Measurements from ENCODE around the gene PTPRZ1.

Gene PTPRZ1

DNA sequence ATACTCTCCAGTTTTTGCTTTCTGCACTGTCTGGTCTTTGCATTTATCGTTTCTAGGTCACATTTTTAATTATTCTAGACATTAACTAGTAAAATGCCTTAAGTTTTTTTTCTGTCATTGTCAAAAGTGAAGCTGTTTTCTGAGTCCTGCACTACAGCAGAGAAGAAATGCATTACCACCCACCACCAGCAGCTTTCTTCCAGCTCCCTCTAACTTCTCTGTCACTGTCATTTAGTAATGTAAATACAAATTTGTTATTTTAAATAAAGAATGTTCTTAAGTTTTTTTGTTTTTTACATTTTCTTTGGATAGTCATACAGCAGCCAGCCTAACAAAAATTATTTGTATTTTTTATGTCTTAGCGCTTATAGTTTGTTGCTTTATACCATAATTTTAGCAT, 18.8 kb downstream of the PTPRZ1 start:
- no peak for DNase-seq (ENCODE audit: low read depth)

DNA sequence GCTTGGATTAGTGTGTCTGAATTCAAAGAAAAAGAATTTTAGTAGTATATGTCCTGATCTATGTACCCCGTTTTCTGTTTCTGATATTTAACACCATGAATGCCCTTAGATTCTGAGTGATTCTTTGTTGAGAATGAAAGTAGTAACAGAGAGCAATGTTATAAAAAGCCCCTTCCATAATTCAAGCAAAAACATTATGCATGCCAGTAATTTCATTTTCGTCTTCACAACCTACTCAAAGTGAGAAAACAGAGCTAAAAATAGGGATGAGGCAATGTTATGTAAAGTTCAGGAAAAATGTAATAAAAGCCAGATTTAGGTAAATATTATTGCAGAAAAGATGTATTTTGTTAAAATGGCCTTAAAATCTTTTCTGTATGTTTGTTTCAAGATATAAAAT, 28.1 kb downstream of the PTPRZ1 start:
- DNase-seq (ENCODE audit: low read depth): no peak

DNA sequence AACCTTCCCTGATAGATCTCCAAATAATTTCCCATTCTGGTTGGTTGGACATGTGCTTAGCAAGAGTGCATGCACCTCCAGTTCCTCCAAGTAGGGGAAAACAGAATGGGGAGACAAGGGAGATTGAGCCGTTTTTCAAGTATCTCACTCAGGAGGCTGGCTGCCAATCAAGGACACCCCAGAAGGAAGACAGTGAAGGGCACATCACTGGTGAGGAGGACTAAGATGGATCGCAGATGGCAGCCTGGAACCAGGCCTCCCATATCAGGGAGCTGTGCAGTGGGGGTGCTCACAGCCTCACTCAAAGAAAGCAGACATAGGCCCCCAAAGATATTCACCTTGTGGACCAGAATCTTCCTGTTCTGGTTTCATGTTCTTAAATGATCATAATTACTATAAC, 31.2 kb downstream of the PTPRZ1 start:
- DNase-seq (ENCODE audit: low read depth): no peak

DNA sequence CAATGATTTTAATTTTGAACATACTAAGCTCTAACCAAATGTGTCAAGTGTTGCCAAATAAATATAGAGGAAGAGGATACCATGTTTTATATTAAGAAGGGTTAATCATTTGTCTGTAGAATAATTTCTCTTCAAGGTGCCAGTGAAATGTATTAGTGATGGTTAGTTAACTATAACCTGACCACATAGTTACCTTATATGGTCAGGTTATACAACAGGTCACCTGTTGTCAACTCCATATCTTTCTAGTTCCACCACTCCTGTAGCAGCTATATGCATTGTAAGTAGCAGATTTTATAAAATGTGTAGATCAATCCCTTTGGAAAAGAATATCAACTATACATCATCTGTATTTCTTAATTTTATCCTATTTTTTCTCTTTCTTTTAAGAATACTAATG, 35.1 kb downstream of the PTPRZ1 start:
- no peak for DNase-seq (ENCODE audit: low read depth)

DNA sequence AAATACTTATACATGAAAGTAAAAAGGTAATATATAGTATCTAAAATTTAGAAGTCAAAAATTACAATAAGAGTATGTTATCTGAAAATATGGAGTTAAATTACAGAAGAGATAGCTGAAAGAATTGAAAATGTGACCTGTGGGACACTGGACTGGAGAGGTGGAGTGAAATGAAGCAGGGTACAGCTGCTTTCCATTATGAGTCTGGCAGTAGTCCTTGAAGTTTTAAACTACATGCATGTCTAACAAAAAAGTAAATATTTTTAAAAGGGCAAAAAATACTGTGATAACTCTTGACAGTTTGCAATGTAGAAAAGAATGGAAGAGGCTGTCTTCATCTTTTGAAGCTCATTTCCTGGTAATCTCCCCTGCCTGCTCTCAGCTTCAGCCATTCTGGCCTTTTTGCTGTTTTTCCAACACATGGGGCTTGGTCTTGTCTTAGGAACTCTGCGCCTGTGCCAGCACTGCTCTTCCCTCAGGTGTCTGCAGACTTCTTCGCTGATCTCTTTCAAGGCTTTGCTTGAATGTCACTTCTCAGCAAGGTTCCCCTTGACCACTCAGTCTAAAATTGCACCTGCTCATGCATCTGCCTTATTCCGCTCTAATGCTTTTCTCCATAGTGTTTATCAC, 36.9 kb downstream of the PTPRZ1 start:
- DNase-seq (ENCODE audit: low read depth): no peak

DNA sequence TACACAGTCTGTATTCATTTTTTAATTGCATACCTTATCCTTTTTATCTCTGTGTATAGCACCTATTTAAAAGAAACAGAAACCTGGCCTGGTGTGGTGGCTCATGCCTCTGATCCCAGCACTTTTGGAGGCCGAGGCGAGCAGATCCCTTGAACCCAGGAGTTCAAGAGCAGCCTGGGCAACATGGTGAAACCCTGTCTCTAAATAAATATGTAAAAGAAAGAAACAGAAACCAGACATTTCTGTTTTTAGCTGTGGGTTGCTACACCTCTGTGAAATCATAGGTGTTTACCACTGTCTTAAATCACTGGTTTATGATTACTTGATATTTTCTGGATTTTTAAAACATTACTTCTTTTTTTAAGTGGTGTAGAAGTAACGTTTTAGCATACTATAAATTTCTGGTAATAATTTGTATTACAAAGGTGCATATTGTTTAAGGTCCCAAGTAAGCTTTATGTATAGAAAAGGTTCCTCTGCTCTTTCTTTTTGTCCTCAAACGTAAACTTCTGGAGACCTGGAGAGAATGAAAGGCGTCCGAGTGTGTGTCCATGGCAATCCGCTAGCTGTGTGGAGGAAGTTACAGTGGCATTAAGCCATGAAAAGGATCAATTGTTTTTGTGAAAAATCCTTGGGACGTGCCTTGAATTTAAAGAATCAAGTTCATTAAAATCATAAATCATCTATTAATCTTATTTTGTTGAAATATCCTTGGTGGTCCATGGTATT, 41.1 kb downstream of the PTPRZ1 start:
- no peak for DNase-seq (ENCODE audit: low read depth)

DNA sequence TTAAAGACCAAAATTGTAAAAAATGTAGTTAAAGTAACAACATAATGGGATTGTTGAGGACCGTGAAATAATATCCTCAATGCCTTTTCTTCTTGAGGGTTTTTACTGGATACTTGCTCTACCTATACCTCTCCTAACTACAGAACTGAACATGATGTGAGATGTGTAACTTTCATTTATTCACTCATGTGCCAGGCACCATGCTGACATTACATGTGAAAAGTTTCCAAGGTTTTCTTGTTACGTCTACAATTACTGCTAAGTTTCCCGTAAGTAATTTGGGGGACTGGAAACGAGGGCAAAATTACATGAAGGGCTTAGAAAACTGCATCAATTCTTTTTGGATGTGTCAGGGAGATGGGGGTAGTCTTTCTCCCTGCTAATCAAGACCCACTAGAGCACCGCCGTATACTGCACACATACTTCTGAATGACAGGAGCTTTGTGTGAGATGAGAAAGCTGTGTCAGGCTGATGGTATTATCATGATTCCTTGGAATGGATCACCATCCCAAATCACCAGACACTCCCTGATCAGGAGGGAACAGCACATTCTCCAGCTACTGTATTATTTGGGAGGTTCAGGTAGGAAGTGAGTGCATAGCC, 41.8 kb downstream of the PTPRZ1 start:
- DNase-seq (ENCODE audit: low read depth): no peak

DNA sequence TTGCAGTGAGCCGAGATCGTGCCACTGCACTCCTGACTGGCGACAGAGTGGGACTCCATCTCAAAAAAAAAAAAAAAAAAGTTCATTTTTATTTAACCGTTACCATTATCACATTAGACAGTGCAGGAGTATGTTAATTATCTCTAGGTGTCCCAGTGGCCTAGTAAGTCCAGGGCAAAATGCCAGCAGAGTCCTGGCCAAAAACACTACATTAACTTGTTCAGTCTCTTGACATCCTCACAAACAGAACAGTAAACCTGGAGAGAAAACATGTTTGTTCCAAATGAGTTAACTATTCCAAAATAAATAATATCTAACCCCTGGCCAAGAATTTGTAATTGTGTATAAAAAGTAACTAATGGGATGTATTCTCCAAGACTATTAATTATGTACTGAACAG, 43.2 kb downstream of the PTPRZ1 start:
- no peak for DNase-seq (ENCODE audit: low read depth)

DNA sequence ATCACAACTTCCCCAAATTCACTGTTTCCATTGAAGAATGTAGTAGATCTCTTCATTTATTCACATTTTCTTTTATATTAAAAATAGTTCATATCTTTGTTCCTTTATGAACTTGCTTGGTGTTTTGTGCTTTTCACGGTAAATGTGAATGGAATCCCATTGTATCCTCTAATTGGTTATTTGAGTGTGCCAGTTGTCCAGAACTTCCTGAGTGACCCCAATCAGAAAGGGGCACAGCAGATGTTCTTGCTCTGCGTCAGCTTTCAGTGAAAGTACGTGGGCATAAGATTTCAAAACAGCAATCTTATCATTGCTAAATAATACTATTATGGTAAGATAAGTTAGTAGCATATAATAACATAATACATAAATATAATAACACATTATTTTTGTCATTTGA, 47.0 kb downstream of the PTPRZ1 start:
- DNase-seq (ENCODE audit: low read depth): no peak

DNA sequence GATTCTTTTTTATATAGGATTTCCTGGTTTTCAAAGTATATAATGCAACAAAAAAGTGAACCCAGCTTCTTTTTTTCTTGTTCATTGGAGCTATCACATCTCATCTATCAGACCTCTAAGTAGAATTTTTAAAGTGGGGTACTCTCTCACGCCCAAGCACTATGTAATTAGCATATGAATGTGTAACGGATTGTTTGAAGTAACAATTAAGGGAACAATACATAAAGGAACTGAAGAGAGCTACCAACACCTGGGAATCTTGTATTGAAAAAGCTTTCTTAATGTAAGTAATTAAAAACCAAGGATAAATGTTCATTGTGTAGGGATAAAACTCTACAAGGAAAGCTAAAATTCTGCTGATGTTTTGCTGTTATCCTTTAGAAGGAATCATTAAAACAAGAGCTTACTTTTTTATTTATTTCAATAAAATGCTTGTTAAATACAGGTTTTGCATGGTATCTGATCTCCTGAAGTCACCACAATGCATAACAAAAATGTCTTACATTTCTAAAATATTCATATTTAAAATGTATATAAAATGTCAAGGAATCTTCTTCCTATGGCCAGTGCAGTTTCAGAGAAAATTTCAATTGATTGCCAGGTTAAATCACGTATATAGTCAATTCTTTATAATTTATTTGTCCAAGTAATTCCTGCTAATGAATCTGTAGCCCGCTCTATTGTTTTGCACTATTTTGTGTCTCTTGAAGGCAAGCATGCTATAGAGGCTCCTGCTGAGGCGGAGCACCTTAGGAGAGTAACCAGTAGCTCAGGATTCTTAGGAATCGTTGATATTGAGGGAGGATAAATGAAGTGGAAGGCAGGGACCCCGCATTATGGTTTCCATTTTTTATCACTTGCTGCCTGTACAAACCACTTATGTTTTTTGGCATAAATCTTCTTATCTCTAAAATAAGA, 51.6 kb downstream of the PTPRZ1 start:
- no peak for DNase-seq (ENCODE audit: low read depth)

DNA sequence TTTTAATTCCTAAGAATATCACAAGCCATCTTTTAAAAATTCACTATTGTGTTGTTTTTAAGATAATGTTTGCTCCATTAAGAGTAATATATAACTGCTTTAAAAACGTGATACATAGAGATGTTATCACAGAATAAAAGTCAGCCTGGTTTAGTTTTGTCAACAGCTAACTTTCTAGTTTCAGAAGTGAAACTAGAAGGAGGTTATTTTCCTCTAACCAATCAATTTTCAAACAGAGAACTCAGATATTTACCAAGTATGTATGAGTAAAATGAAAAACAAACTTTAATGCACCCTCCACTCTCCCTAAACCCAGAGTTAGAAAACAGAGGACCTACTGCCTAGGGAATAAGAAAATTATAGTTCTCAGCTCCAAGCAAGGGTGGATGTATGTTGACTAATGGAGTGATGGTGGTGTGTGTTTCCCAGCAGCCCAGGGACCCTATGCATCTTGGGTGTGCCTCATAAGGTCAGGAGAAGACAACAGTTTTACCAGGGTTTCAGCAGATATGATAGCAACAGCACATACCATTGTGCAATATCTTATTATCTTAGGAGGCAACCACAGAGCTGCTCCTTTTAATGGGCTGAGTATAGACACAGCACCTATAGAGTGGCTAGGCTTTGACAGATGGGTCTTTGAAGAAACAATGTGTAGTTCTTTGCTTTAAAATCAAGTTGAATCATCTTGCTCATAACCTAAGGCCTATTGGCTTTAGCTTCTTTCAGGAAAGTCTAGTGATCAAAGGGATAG, 58.4 kb downstream of the PTPRZ1 start:
- DNase-seq (ENCODE audit: low read depth): no peak

DNA sequence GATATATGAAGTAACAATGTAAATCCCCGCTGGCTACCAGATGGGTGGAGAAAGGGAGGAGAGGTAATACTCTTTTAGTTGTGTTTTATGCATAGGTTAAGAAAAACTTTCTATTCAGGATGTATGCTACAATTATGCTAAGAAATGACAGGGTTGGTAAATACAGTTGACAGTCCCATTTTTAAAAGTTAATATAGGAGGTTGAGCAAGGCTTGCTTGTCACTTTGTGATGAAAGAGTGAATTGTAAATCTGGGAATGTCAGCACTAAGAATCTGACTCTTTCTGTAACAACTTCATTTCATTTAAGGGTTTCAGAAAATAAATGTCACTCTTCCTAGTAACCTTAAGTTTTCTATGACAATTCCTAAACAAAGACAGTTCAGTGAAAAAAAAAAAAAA, 59.8 kb downstream of the PTPRZ1 start:
- no peak for DNase-seq (ENCODE audit: low read depth)

DNA sequence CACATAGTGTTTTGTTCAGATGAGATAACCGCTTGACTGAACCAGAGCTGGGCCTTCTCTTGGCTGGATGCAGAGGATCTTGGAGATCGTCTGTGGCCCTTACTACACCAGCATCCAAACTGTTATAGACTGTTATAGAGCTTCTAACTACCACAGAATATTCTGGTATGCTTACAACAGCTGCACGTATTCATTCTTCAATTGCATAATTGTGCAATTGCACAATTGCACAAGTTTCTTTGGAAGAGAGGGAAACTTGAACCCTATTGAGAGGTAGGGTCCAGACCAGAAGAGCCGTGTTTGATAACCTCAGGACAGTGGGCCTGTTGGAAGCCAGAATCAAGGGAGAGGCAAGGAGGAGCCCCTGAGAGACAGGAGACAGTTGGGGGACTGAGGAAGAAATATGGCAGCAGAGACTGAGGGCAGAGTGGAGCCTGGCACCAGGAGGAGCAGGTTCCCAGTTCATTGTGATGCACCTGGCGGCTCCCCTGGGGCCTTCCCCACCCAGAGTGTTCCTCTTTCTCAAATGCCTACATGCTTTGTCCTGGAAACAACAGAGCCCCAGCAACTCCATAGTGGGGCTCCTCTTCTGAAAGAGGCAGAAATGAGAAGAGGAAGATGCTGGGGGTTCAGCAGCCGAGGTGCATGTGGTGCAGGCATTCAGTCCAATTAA, 64.1 kb downstream of the PTPRZ1 start:
- DNase-seq (ENCODE audit: low read depth): no peak

DNA sequence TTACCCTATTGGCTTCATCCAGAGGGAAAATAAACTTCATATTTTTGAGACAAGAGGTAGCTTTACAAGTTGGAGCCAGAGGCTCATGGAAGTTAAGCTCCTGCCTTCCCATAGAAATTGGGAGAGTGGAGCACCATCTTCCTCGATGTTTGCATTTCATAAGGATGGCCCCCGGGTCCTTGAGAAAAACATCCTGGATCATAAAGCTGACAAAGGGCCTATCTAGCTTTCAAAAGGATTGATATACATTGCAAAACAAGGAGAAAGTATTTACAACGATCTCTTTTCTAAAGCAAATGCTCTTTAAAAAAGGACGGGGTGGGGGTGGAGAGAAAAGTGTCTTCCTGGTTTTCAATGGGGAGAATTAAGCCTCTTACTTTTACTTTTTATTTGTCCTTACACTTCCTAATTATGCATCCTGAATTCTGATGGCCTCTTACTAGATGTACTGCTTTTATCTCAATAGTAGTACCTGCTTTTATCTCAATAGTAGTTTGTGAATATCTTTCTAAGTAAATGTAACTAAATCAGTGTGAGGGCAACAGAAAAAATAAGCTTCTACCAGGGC, 65.6 kb downstream of the PTPRZ1 start:
- DNase-seq (ENCODE audit: low read depth): no peak

DNA sequence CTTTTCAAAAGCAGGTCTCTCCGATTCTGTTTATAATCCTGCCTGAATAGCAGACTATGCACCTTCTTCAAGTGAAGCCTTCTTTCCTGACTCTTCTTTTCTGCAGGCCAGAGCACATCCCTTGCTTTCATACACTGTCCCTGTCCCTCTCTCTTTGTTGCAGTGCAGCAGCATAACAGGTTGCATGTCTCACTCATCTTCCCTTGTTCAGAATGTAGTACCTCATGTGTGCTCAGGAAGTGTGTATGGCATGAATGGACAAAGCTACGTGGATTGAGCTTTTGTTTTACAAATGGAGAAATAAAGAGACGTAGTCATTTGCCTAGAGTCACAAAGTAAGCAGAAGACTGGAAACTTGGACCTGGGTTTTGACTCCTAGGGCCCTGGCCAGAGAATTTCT, 68.0 kb downstream of the PTPRZ1 start:
- no peak for DNase-seq (ENCODE audit: low read depth)

DNA sequence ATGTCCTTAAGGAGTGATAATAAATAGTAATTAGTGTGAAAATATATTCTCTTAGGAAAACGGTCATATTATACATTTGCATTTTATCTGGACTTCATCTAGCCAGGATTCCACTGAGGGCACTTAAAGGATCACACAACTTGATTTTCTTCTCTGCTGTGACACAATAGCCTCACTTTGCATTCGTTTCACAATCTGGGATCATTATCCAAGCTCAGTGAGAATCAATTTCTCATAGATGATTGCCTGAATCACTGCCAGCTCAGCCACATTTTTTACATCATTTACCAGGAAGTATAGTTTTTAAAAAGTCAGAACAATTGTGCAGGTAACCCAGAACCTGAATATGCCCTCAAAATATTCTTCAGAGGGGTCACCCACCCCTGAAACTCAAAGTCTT, 68.9 kb downstream of the PTPRZ1 start:
- no peak for DNase-seq (ENCODE audit: low read depth)

DNA sequence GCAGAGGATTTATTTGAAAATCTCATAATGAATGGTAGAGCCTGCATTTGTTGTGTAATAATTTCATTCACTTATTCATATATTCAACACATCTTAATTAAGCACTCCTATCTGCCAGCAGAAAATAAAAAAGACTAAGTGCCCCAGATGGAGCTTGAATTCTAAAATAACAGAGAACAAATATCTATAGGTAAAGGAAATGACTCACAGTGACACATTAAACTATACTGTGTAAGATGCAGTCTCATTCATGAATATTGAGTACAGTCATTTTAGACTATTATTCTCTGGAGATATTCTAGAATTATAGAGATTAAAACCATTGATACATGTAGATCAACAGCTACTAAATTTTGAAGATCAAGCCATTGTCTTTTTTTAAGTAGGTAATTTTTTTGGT, 72.1 kb downstream of the PTPRZ1 start:
- no peak for DNase-seq (ENCODE audit: low read depth)

DNA sequence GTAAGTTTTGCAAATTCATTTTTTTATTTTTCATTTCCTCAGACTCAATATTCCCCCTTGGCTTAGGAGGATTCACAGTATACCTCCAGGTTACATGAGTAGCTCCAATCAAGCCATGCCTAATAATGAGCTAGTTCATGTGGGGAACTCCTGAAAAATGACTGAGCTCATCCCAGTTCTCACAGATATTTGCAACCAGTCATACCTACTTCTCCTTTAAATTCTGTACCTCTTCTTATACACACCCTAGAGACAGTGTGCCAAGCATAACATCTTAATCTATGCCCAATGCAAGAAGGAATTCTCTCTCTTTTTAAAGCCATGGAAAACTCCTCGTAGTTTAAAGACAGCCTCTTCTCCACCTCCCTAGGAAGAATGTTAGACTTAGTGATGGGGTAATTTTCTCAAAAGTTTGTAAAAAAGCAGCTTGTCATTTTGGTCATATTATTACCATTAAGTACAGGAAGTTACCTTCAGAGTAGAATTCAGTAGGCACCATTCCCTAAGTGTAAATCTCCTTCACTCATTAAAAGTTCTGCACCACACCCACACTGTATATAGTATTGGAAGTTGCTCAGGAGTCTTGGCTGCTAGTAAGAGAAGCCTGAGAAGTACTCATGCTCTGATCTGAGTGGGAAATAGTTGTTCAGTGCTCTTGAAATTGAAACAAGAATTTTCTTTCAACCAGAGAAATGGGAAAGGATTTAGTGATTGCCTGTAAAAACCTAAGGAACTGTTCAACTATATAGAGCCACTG, 72.7 kb downstream of the PTPRZ1 start:
- DNase-seq (ENCODE audit: low read depth): no peak

DNA sequence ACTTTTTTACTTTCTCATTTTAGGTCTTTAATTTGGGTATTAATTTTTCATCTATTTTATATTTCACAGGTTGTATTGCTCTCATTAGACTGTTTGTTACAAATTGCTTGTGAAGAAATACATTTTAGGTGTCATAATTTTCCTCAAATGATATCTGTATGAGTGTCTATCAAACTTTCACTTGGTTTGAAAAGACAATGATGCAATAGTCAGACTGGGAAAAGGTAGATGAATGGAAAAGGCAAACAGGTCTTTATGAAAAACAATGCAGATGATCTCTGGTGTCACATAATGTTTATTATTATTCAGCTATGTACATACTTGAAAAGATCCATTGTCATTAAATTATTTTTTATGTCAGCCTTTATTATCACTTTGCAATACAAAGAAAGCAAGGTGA, 80.2 kb downstream of the PTPRZ1 start:
- DNase-seq (ENCODE audit: low read depth): no peak

DNA sequence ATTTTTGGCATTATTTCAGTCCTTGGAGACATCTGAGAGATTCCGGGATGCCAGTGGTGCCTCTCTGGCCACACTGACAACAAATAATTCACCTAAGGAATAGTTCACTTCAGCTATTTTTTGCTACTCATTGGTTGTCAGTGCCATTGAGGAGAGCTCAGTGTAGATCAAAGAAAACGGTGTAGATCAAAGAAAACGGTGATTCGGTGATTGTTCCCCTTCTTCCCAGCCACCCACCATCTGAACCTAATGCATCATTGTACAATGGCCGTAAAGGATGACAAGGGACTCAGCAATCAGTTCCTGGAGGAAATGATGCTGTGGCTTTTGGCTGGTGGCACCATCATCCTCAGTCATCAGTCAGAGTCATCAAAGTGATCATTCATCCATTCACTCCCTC, 80.6 kb downstream of the PTPRZ1 start:
- DNase-seq (ENCODE audit: low read depth): no peak
